B cell (primary cell): ENCODE data around the gene ERC2. TPM values are rescaled to one million over a fixed set of nuclear protein-coding genes. Genes with fewer than 3 reads are reported as not detected.

ENCODE experiments used
- ATAC-seq: fragments of 200-7000 bp; cut with Tn5 transposase; one replicate; pipeline ENCODE4 v1.10.0; 2021; ENCODE audit warnings: low read depth, mild to moderate bottlenecking, moderate number of reproducible peaks, moderate library complexity
- CTCF ChIA-PET: fragments of 350-600 bp; sonication (Branson Sonifier 250); formaldehyde crosslinking; loops from one replicate; lab custom pipeline; 2021; ENCODE audit warnings: antibody characterized with exemption, inconsistent platforms; lab: Charles Lee
- POLR2A ChIA-PET: fragments of 350-600 bp; sonication (Branson Sonifier 250); formaldehyde crosslinking; loops from one replicate; lab custom pipeline; 2021; ENCODE audit warnings: antibody characterized with exemption; lab: Charles Lee
- DNase-seq: peaks from one replicate; pipeline ENCODE4 v3.0.0; 2013
- H2AFZ ChIP-seq: 2 replicates; pipeline ENCODE4 v1.6.1; 2012; ENCODE audit warnings: mild to moderate bottlenecking, low read depth, low read length; ENCODE audit not compliant: insufficient read depth, poor library complexity, severe bottlenecking
- H3K27ac ChIP-seq, 2 donors: 1 replicate in 1 of 2; 2 replicates in 1 of 2; pipeline ENCODE4 v1.5.1; 2012 to 2013; ENCODE audit warnings: low read length in 2 of 2, mild to moderate bottlenecking in 2 of 2, moderate library complexity in 1 of 2
- H3K27me3 ChIP-seq, 4 experiments: fragments of 200-600 bp in 1 of 4; sonication (generic) in 1 of 4; replicated peaks in 1 of 4; 1 replicate in 2 of 4; 2 replicates in 2 of 4; pipeline versions ENCODE4 v1.6.1 to v1.7.0; 2013 to 2016; ENCODE audit warnings: low read length in 3 of 4, mild to moderate bottlenecking in 2 of 4, mixed read lengths in 1 of 4, moderate library complexity in 1 of 4; ENCODE audit not compliant: insufficient read depth in 4 of 4, control insufficient read depth in 3 of 4; ENCODE audit errors: control extremely low read depth in 1 of 4
- H3K36me3 ChIP-seq, 2 experiments: replicated peaks in 1 of 2; 1 replicate in 1 of 2; 2 replicates in 1 of 2; pipeline versions ENCODE4 v1.6.1 to v1.7.1; 2013; ENCODE audit warnings: low read length in 1 of 2; ENCODE audit not compliant: insufficient read depth in 2 of 2, control insufficient read depth in 1 of 2; ENCODE audit errors: control extremely low read depth in 1 of 2, extremely low read depth in 1 of 2
- H3K4me1 ChIP-seq, 2 donors: fragments of 200-600 bp in 1 of 2; sonication (generic) in 1 of 2; 1 replicate in 1 of 2; 2 replicates in 1 of 2; pipeline versions ENCODE4 v1.5.1 to v1.6.1; 2013 to 2017; ENCODE audit warnings: low read length in 2 of 2; ENCODE audit not compliant: control insufficient read depth in 2 of 2, insufficient read depth in 2 of 2
- H3K4me2 ChIP-seq: replicated peaks from 2 replicates; pipeline ENCODE3; 2012; ENCODE audit warnings: mild to moderate bottlenecking, low read depth, low read length; ENCODE audit not compliant: poor library complexity, severe bottlenecking
- H3K4me3 ChIP-seq, 5 experiments: fragments of 200-600 bp in 1 of 5; sonication (generic) in 1 of 5; 1 replicate in 3 of 5; 2 replicates in 2 of 5; pipeline versions ENCODE4 v1.5.1 to v1.7.0; 2011 to 2016; ENCODE audit warnings: low read length in 4 of 5, mild to moderate bottlenecking in 4 of 5, low read depth in 2 of 5, control low read depth in 1 of 5, moderate library complexity in 1 of 5; ENCODE audit not compliant: insufficient read depth in 1 of 5; ENCODE audit errors: control extremely low read depth in 1 of 5, extremely low read depth in 1 of 5
- H3K79me2 ChIP-seq: fragments of 200-600 bp; sonication (generic); one replicate; pipeline ENCODE4 v1.6.0; 2016; ENCODE audit warnings: low read length; ENCODE audit not compliant: control insufficient read depth, insufficient read depth
- H3K9ac ChIP-seq: fragments of 200-600 bp; sonication (generic); 2 replicates; pipeline ENCODE4 v1.6.1; 2017; ENCODE audit warnings: mild to moderate bottlenecking, low read length, moderate library complexity
- H3K9me3 ChIP-seq, 3 donors: one replicate each; pipeline versions ENCODE4 v1.6.1 to v1.7.1; 2013; ENCODE audit warnings: low read length in 2 of 3; ENCODE audit not compliant: control insufficient read depth in 2 of 3, insufficient read depth in 1 of 3; ENCODE audit errors: control extremely low read depth in 1 of 3
- H4K20me1 ChIP-seq: 2 replicates; pipeline ENCODE4 v1.6.0; 2012; ENCODE audit warnings: mild to moderate bottlenecking, low read length; ENCODE audit not compliant: insufficient read depth, control insufficient read depth, poor library complexity, severe bottlenecking
- H3K27ac Mint-ChIP-seq: one replicate; pipeline ENCODE4 v1.8.0; 2021; ENCODE audit warnings: mixed read lengths
- H3K27me3 Mint-ChIP-seq: one replicate; pipeline ENCODE4 v1.8.0; 2021; ENCODE audit warnings: mixed read lengths
- H3K4me1 Mint-ChIP-seq: one replicate; pipeline ENCODE4 v1.8.0; 2021; ENCODE audit warnings: mixed read lengths
- H3K4me3 Mint-ChIP-seq: one replicate; pipeline ENCODE4 v1.8.0; 2021; ENCODE audit warnings: mixed read lengths
- H3K9me3 Mint-ChIP-seq: one replicate; pipeline ENCODE4 v1.8.0; 2022; ENCODE audit warnings: mixed read lengths; ENCODE audit not compliant: insufficient read depth
- EZH2 ChIP-seq: IDR thresholded peaks from 2 replicates; pipeline ENCODE4 v1.6.1; 2012; ENCODE audit warnings: borderline replicate concordance, low read depth, mild to moderate bottlenecking, moderate library complexity, low read length; ENCODE audit not compliant: insufficient read depth, poor library complexity, severe bottlenecking
- WGBS: methylation state at CpG from one replicate; pipeline ENCODE4 v1.1.5; 2013; ENCODE audit warnings: missing lambda C conversion rate; ENCODE audit not compliant: insufficient coverage; 5-methylcytosine and 5-hydroxymethylcytosine counted together
- intact Hi-C: fragments of 100-400 bp; cut with micrococcal nuclease; formaldehyde crosslinking; loops from one replicate; pipeline ENCODE4 v1.10.0; 2022
- polyA plus RNA-seq: library from polyadenylated mRNA; depleted of rRNA; stranded (reverse); fragments of >200 nt; gene quantifications from 2 replicates; pipeline ENCODE4 v1.2.3, GENCODE V29; 2012
- total RNA-seq, 2 donors: library from RNA; stranded (reverse); fragments of 120-200 nt in 1 of 2; gene quantifications; 1 replicate in 1 of 2; 2 replicates in 1 of 2; pipeline versions ENCODE4 v1.2.3 to v1.2.4, GENCODE V29; 2013 to 2022
- TF ChIP-seq, protein P1 (sequence below): fragments of 200-600 bp; IDR thresholded peaks from one replicate; pipeline ENCODE4 v1.8.0; 2022; ENCODE audit warnings: antibody characterized with exemption, mild to moderate bottlenecking

The ERC2 gene
- total and polyA plus RNA-seq, 2 donors (not counting 1 experiment from before 2014, with no cell fraction given), result not detected

DNA sequence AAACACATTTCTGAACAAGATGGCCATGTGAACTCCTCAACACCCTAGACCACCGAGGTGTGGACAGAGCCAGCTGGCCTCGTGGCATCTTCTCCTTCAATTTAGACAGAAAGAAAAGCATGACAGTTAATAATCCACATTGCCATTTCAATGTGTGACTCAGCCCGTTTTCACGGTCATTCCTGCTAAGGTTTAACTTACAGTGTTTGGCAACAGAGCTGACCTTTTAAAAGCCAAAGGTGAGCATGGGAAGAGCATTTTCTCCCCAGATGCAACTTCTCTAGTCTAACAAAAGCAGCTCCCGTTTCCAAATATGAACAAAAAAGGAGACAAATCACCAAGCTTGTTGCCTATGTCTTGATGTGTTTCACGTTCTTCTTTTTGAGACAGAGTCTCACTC is 563.6 kb downstream of the ERC2 start:
- Histone ChIP-seq H2AFZ (no peak overlapping the region), H3K9me3 (no peaks in the 10 kb centered on the region), H3K4me2 (no peak overlapping the region), H3K36me3 (no peaks in the 10 kb centered on the region), H3K4me1 (no peaks in the 10 kb centered on the region), H4K20me1 (no peaks in the 10 kb centered on the region), H3K9ac (no peak overlapping the region), H3K79me2 (no peaks in the 10 kb centered on the region), H3K27me3 (no peaks in the 10 kb centered on the region), H3K27ac (no peak overlapping the region), H3K4me3 (no peak overlapping the region)
- peaks cover 5% of the 10 kb centered on the region for H3K27me3 Mint-ChIP-seq
- no peak for TF ChIP-seq EZH2
- TF ChIP-seq, protein P1, sequence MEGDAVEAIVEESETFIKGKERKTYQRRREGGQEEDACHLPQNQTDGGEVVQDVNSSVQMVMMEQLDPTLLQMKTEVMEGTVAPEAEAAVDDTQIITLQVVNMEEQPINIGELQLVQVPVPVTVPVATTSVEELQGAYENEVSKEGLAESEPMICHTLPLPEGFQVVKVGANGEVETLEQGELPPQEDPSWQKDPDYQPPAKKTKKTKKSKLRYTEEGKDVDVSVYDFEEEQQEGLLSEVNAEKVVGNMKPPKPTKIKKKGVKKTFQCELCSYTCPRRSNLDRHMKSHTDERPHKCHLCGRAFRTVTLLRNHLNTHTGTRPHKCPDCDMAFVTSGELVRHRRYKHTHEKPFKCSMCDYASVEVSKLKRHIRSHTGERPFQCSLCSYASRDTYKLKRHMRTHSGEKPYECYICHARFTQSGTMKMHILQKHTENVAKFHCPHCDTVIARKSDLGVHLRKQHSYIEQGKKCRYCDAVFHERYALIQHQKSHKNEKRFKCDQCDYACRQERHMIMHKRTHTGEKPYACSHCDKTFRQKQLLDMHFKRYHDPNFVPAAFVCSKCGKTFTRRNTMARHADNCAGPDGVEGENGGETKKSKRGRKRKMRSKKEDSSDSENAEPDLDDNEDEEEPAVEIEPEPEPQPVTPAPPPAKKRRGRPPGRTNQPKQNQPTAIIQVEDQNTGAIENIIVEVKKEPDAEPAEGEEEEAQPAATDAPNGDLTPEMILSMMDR, result no peak
- ChIA-PET CTCF (no interaction called here), POLR2A (no interaction called here)
- no peaks in the 10 kb centered on the region for H3K4me1 Mint-ChIP-seq
- 73% methylated on average over 5 of the region's 6 CpGs for WGBS
- H3K4me3 Mint-ChIP-seq, result no peak overlapping the region
- DNase-seq, result no peak
- H3K9me3 Mint-ChIP-seq, result no peaks in the 10 kb centered on the region
- no peak overlapping the region for H3K27ac Mint-ChIP-seq
- intact Hi-C loops, result no loop called here
- ATAC-seq, result no peak

DNA sequence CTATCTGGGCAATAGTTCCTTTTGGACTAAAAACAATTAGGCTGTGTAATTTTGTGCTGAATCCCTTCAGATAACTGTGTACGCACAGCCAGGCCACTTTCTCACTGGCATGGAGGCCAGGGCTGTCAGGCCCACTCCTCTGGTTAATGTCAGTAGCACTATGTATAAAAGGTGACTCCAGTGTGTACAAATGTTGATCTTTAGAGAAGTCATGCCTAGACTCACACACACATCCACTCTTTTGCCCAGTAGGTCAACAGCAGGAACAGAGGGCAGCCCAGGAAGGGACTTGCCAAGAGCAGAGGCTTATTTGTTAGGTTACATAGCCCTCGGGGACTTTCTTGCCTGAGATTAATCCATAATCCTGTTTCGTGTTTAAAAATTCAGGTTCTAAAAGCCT is 564.6 kb downstream of the ERC2 start:
- Histone ChIP-seq H3K79me2 (no peaks in the 10 kb centered on the region), H3K4me2 (no peak overlapping the region), H3K36me3 (no peaks in the 10 kb centered on the region), H3K9ac (no peak overlapping the region), H3K27me3 (no peaks in the 10 kb centered on the region), H3K27ac (no peak overlapping the region), H4K20me1 (no peaks in the 10 kb centered on the region), H3K9me3 (no peaks in the 10 kb centered on the region), H3K4me3 (no peak overlapping the region), H3K4me1 (no peaks in the 10 kb centered on the region), H2AFZ (no peak overlapping the region)
- Mint-ChIP-seq H3K27ac (no peak overlapping the region), H3K9me3 (no peaks in the 10 kb centered on the region), H3K27me3 (peaks cover 5% of the 10 kb centered on the region), H3K4me3 (no peak overlapping the region), H3K4me1 (no peaks in the 10 kb centered on the region)
- intact Hi-C loops, result no loop called here
- 87% methylated on average over 2 of the region's 3 CpGs for WGBS
- DNase-seq, result no peak
- TF ChIP-seq, protein P1, result no peak
- no peak for TF ChIP-seq EZH2
- CTCF ChIA-PET, result no interaction called here
- POLR2A ChIA-PET, result no interaction called here
- no peak for ATAC-seq
